SU-DHL-6 (cell line): ENCODE results near the gene ADRA2B.
A peak's percentile ranks its signal among the peaks of the same experiment; 100 is the strongest.

Experiments used
- H2AFZ ChIP-seq: fragments of 200-600 bp; sonication (generic); 2 replicates; pipeline ENCODE4 v1.6.1; 2014; ENCODE audit warnings: low read depth, mild to moderate bottlenecking, moderate library complexity, mixed read lengths, antibody characterized with exemption, low read length; ENCODE audit not compliant: severe bottlenecking
- H3F3A ChIP-seq: fragments of 200-600 bp; shearing (Covaris generic); 2 replicates; pipeline ENCODE4 v1.6.0; 2016; ENCODE audit warnings: antibody characterized with exemption, mild to moderate bottlenecking; ENCODE audit not compliant: insufficient read depth
- H3K27ac ChIP-seq: fragments of 200-600 bp; sonication (generic); 2 replicates; pipeline ENCODE4 v1.5.1; 2016; ENCODE audit warnings: low read depth, mild to moderate bottlenecking, low read length, moderate library complexity, mixed read lengths
- H3K27me3 ChIP-seq: fragments of 200-600 bp; sonication (generic), shearing (Covaris generic); 2 replicates; pipeline ENCODE4 v1.6.0; 2014; ENCODE audit warnings: mild to moderate bottlenecking, low read length
- H3K36me3 ChIP-seq: fragments of 200-600 bp; sonication (generic); 2 replicates; pipeline ENCODE4 v1.6.1; 2014; ENCODE audit warnings: mild to moderate bottlenecking, low read length, mixed read lengths
- H3K4me2 ChIP-seq: fragments of 300-600, 200-600 bp; shearing (Covaris generic), sonication (generic); 2 replicates; pipeline ENCODE4 v1.6.0; 2014; ENCODE audit warnings: low read length, low read depth, mild to moderate bottlenecking; ENCODE audit not compliant: poor library complexity, severe bottlenecking
- H3K4me3 ChIP-seq: fragments of 200-600 bp; sonication (generic); 2 replicates; pipeline ENCODE4 v1.5.1; 2014; ENCODE audit warnings: antibody characterized with exemption, low read length, mild to moderate bottlenecking, mixed read lengths; ENCODE audit not compliant: insufficient read depth, poor library complexity, severe bottlenecking
- H3K79me2 ChIP-seq: fragments of 200-600 bp; sonication (generic); 2 replicates; pipeline ENCODE4 v1.6.1; 2014; ENCODE audit warnings: mild to moderate bottlenecking, low read length, moderate library complexity; ENCODE audit not compliant: insufficient read depth
- H3K9ac ChIP-seq: fragments of 200-600 bp; sonication (generic); 2 replicates; pipeline ENCODE4 v1.7.0; 2014; ENCODE audit warnings: mild to moderate bottlenecking, low read length
- H3K9me2 ChIP-seq: fragments of 200-600 bp; sonication (generic); replicated peaks from 2 replicates; pipeline ENCODE4 v1.6.1; 2014; ENCODE audit warnings: low read length; ENCODE audit not compliant: insufficient read depth
- H3K9me3 ChIP-seq: fragments of 200-600 bp; sonication (generic); 2 replicates; pipeline ENCODE4 v1.6.1; 2014; ENCODE audit warnings: low read length, mixed read lengths; ENCODE audit not compliant: insufficient read depth
- H4K20me1 ChIP-seq: fragments of 200-600 bp; sonication (generic); 2 replicates; pipeline ENCODE4 v1.6.1; 2014; ENCODE audit warnings: low read depth, mild to moderate bottlenecking, antibody characterized with exemption, low read length, moderate library complexity, mixed read lengths
- CTCF ChIP-seq: fragments of 200-600 bp; sonication (generic); IDR thresholded peaks from one replicate; pipeline ENCODE4 v1.5.1; 2017; ENCODE audit warnings: antibody characterized with exemption, mild to moderate bottlenecking, low read length, moderate library complexity; ENCODE audit not compliant: insufficient read depth, poor library complexity, severe bottlenecking
- EZH2phosphoT487 ChIP-seq: fragments of 200-600 bp; sonication (generic), shearing (Covaris generic); conservative IDR thresholded peaks from 2 replicates; pipeline ENCODE4 v1.6.1; 2018; ENCODE audit warnings: mild to moderate bottlenecking, antibody characterized with exemption, low read length, moderate library complexity, mixed read lengths

Gene ADRA2B

GRCh38 chr2:96158554-96158940, 42.2 kb upstream of the ADRA2B start:
- TF ChIP-seq EZH2phosphoT487 (no peak), CTCF (no peak)
- Histone ChIP-seq H3K27me3 (no peaks in the 10 kb centered on the region), H4K20me1 (no peaks in the 10 kb centered on the region), H3F3A (peaks cover 20% of the 10 kb centered on the region), H3K9ac (peak overlapping the region; percentile 24; the same call in 1 of the 2 replicates), H3K27ac (no peak overlapping the region), H2AFZ (no peak overlapping the region), H3K79me2 (no peaks in the 10 kb centered on the region), H3K9me3 (no peaks in the 10 kb centered on the region), H3K4me3 (no peak overlapping the region), H3K4me2 (peak overlapping the region; percentile 3), H3K36me3 (no peaks in the 10 kb centered on the region), H3K9me2 (no peaks in the 10 kb centered on the region)

- Histone ChIP-seq H3K9me2 (no peaks in the 10 kb centered on the region), H3K9me3 (no peaks in the 10 kb centered on the region), H3K36me3 (no peaks in the 10 kb centered on the region), H3K9ac (peak overlapping the region; percentile 24; the same call in 1 of the 2 replicates), H3K27me3 (no peaks in the 10 kb centered on the region), H3K4me3 (no peak overlapping the region), H3F3A (peaks cover 14% of the 10 kb centered on the region), H3K27ac (no peak overlapping the region), H4K20me1 (no peaks in the 10 kb centered on the region), H3K4me2 (peak overlapping the region; percentile 3), H2AFZ (no peak overlapping the region), H3K79me2 (no peaks in the 10 kb centered on the region)
- TF ChIP-seq CTCF (no peak), EZH2phosphoT487 (no peak)
Measured at GRCh38 chr2:96157649-96158553, 41.5 kb upstream of the ADRA2B start.

GRCh38 chr2:96156926-96157648, 40.7 kb upstream of the ADRA2B start:
- H3F3A ChIP-seq, result peaks cover 5% of the 10 kb centered on the region
- peak overlapping the region; percentile 3 for H3K4me2 ChIP-seq
- TF ChIP-seq EZH2phosphoT487 (no peak), CTCF (no peak)
- no peaks in the 10 kb centered on the region for H4K20me1 ChIP-seq
- H3K79me2 ChIP-seq, result no peaks in the 10 kb centered on the region
- no peaks in the 10 kb centered on the region for H3K9me2 ChIP-seq
- H3K9ac ChIP-seq, result peak overlapping the region; percentile 24; the same call in 1 of the 2 replicates
- H3K27me3 ChIP-seq, result no peaks in the 10 kb centered on the region
- H3K9me3 ChIP-seq, result no peaks in the 10 kb centered on the region
- no peaks in the 10 kb centered on the region for H3K36me3 ChIP-seq
- H3K4me3 ChIP-seq, result no peak overlapping the region
- H2AFZ ChIP-seq, result no peak overlapping the region
- no peak overlapping the region for H3K27ac ChIP-seq
